HG03196 (cell line): Measurements from ENCODE around the gene FAM3C.
A peak's percentile ranks its signal among the peaks of the same experiment; 100 is the strongest.

Experiments
- ATAC-seq: cut with Tn5 transposase; IDR thresholded peaks from one replicate; pipeline ENCODE4 v1.9.1; 2021; ENCODE audit not compliant: unreplicated experiment

The FAM3C gene

GRCh38 chr7:121303422-121304101, 92.5 kb downstream of the FAM3C start:
- no peak for ATAC-seq

GRCh38 chr7:121302214-121302745, 93.8 kb downstream of the FAM3C start:
- peak; percentile 93 for ATAC-seq

GRCh38 chr7:121301446-121302213, 94.5 kb downstream of the FAM3C start:
- no peak for ATAC-seq

- no peak for ATAC-seq
These were observed 95.3 kb downstream of the FAM3C start for GRCh38 chr7:121300685-121301420.
